Activated CD4-positive, alpha-beta T cell treated with anti-CD3 and anti-CD28 coated beads, Interleukin-2, amount 50 U/mL, for 48 hours (primary cell): Measurements from ENCODE around the gene UBE2R2.
"Not testable (repeated sequence)": the region's sequence is repeated elsewhere in the genome, so short reads cannot be mapped to it uniquely, and the experiment has no call there.

Source experiments
- DNase-seq, 2 experiments: peaks; one replicate each; pipeline ENCODE4 v3.0.0-alpha.2; 2020

Gene UBE2R2

GRCh38 chr9:33843312-33843961 is 26.5 kb downstream of the UBE2R2 start:
- DNase-seq: no peak

DNA sequence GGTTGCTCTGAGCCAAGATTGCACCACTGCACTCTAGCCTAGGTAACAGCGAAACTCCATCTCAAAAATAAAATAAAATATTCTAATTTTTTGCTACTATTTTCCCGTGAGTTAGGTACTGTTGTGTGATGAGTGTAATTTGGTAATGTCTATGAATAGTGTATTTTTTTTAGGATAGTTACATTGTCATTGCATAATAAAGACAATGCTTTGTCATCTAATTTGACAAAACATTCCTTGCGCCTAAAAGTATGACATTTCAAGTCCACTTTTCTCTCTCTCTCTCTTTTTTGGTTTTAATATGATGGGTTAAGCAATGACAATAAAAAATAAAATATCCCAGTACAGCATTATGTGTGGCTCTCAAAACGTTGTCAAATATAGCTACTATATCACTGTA is 29.3 kb downstream of the UBE2R2 start:
- DNase-seq: no peak

DNA sequence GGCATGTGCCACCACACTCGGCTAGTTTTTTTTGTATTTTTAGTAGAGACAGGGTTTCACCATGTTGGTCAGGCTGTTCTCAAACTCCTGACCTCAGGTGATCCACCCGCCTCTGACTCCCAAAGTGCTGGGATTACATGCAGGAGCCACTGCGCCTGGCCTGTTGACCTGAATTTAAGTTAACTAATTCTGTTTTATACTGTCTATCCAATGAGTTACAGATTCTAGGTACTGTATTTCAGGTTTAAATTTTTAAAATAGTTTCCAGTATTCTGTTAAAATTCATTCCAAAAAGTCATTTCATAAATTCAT is 30.9 kb downstream of the UBE2R2 start:
- DNase-seq: not testable (repeated sequence)

DNA sequence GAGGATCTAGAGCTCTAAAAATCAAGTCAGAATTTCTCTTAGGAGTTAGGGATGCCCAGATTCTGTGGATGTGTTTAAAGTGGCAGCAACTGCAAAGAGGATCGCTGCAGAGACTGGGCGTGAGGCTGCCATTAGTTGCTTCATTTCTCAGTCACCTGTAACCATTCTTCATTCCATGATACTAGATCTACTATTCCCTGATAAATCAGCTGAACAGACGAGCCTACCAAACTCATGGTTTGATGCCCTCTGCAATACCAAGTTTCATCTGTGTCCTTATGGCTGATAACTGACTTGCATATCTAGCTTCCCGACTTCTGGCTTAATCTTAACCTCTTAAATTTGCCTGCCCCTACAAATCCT is 33.3 kb downstream of the UBE2R2 start:
- no peak for DNase-seq

GRCh38 chr9:33850677-33851076 is 33.7 kb downstream of the UBE2R2 start:
- no peak for DNase-seq

DNA sequence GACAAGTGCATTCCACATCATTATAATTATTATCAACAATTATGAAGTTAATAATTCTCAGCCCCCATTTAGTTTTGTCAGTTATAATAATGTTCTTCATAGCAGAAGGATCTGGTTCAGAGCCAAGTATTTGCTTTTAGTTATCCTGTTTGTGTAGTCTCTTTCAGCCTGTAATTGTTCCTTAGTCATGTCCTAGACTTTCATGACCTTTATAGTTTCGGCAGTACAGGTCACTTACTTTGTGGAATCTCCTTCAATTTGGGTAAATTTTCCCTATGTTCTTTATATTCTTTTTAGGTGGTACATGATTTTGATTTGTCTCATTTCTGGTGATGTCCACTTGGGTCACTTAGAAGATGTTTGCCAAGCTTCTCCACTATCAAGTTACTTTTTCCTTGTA is 34.3 kb downstream of the UBE2R2 start:
- DNase-seq: no peak

DNA sequence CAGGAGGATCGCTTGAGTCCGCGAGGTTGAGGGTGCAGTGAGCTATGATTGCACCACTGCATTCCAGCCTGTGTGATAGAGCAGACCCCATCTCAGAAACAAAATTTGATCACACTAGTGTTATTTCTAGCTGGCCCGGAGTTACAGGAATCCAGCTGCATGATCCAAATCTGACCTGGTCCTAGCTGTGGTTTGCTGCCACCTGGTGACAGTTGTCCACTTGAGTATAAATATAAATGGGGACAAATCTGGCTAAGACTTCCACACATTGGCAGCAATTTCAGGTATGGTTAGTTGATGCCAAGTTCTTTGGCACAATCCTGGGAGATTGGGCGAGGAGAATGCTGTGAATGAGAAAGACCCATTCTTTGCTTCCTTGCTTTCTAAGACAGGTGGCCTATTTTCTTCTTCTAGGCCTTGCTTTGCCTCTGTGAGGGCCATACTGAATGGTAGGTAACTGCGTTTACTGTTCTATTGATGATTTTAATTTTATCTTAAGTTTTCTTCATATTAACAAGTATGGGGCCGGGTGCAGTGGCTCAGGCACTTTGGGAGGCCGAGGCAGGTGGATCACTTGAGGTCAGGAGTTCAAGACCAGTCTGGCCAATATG is 35.4 kb downstream of the UBE2R2 start:
- DNase-seq: peak; percentile 40 to 53

- no peak for DNase-seq
Observed at GRCh38 chr9:33856247-33856646, 39.3 kb downstream of the UBE2R2 start.

GRCh38 chr9:33858423-33858822 is 41.5 kb downstream of the UBE2R2 start:
- no peak for DNase-seq

- no peak for DNase-seq
Observed at GRCh38 chr9:33860200-33860871, 43.4 kb downstream of the UBE2R2 start.

- DNase-seq: no peak
Observed at GRCh38 chr9:33861917-33862453, 45.0 kb downstream of the UBE2R2 start.

DNA sequence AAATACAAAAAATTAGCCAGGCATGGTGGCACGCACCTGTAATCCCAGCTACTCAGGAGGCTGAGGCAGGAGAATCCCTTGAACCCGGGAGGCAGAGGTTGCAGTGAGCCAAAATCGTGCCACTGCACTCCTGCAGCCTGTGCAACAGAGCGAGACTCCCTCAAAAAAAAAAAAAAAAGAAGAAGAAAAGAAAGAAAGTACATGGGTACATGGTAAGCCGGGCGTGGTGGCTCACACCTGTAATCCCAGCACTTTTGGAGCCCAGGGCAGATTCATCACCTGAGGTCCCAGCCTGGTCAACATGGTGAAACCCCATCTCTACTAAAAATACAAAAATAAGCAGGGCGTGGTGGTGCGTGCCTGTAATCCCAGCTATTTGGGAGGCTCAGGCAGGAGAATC is 46.1 kb downstream of the UBE2R2 start:
- DNase-seq: not testable (repeated sequence)

GRCh38 chr9:33867747-33868439 is 50.9 kb downstream of the UBE2R2 start:
- no peak for DNase-seq

GRCh38 chr9:33868440-33868973 is 51.5 kb downstream of the UBE2R2 start:
- DNase-seq: no peak

DNA sequence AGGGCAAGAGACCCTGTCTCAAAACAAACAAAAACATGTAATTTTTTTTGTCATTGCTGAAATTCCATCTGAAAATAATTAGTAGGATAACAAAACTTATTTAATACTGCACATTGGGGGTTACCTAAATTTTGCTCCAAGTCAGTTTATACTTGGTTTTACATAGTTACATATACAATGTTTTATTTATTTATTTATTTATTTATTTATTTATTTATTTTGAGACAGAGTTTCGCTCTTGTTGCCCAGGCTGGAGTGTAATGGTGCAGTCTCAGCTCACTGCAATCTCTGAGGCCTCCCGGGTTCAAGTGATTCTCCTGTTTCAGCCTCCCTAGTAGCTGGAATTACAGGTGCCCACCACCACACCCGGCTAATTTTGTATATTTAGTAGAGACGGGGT is 52.3 kb downstream of the UBE2R2 start:
- not testable (repeated sequence) for DNase-seq

GRCh38 chr9:33877727-33878489 is 60.9 kb downstream of the UBE2R2 start:
- no peak for DNase-seq

GRCh38 chr9:33878691-33879366 is 61.9 kb downstream of the UBE2R2 start:
- DNase-seq: no peak

GRCh38 chr9:33880211-33881089 is 63.5 kb downstream of the UBE2R2 start:
- DNase-seq: peak in 1 of 2 experiments; percentile 20

- DNase-seq: no peak
Observed at GRCh38 chr9:33881635-33882034, 64.7 kb downstream of the UBE2R2 start.

DNA sequence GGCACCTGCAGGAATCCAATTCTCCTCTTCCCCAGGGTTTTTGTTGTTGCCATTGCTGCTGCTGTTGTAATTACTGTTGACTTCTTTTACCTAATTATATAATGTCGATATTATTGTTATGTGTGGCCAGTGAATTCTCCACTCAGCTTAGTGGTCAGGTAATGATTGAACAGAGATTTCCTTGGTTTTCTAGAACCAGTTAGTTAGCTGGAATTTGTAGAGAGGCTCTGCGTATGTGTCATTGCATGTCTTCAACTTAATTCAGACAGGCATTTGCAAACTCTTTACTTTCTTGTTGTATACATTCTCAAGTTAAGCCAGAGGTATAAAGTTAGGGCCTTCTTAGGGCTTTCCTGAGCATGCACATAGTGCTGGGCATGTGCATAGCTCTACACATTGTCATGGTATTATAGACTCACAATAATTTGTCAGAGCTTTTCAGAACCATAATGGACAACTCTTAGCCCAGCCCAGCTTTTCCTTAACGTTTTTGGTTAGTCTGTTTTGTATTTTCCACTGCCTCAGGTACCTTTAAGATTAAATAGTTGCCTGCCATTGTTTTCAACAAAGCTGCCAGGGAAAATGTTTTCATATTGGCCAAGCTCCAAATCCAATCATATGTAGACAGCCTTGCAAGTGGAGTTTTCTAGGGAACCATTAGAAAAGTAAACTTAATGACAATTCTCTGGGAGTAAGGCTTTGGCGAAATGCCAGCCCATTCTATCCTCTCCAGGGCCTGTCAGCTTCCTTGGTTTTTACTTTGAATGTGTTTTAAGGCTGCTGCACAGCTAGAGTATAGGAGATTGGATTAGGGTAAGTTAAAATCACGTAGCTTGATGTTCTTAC is 68.1 kb downstream of the UBE2R2 start:
- DNase-seq: no peak
